Measurements from ENCODE around the gene CA10.

DNA sequence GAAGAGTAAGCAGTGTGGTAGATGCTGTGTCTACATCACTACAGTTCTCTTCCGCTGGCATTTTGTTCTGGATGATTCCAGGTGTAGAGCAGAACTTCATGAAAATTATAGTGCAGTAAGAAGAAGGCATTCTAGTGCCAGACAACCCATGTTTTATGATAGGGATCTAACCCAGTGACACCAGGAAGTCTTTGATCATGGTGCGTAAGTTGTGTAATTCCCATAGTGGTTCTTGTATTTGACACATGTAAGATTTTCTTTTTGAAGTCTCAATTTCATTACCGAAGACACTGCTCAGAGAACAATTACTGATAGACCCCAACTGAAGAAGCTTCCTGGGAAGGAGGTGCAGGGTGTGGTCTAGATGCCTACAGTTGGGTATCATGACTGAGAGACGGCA lies 356.9 kb downstream of the CA10 start:
- TF ChIP-seq, protein P1, sequence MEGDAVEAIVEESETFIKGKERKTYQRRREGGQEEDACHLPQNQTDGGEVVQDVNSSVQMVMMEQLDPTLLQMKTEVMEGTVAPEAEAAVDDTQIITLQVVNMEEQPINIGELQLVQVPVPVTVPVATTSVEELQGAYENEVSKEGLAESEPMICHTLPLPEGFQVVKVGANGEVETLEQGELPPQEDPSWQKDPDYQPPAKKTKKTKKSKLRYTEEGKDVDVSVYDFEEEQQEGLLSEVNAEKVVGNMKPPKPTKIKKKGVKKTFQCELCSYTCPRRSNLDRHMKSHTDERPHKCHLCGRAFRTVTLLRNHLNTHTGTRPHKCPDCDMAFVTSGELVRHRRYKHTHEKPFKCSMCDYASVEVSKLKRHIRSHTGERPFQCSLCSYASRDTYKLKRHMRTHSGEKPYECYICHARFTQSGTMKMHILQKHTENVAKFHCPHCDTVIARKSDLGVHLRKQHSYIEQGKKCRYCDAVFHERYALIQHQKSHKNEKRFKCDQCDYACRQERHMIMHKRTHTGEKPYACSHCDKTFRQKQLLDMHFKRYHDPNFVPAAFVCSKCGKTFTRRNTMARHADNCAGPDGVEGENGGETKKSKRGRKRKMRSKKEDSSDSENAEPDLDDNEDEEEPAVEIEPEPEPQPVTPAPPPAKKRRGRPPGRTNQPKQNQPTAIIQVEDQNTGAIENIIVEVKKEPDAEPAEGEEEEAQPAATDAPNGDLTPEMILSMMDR (IDR thresholded peaks at IDR 0.05; ENCODE audit: low read length): no peak
- no peak for TF ChIP-seq EZH2 (IDR thresholded peaks at IDR 0.05; ENCODE audit: borderline replicate concordance, low read length)
